ENCODE results near the gene CSF2. TPM values are rescaled to one million over a fixed set of nuclear protein-coding genes. Genes with fewer than 3 reads are reported as not detected.

The CSF2 gene
- total RNA-seq, 1 experiment from 2014 or later: not detected

DNA sequence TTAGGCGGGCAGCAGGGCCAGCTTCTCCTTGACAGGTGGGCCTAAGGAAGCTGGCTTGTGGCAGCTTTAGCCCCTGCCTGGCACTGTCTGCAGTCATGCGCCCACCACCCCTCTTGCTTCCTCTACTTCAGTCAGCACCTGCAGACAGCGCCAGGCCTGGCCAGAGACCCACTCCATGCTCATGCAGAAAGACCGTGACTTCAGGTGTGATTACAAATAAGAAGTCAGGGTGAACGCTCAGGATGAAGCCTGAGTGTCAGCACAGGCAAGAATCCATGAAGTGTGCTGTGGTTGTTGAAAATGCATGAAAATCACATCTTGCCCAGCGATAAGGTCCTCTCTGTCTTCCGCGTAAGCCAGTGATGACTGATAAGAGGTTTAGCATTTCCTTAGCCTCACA lies 3.4 kb downstream of the CSF2 start:
- TF ChIP-seq, protein P1, sequence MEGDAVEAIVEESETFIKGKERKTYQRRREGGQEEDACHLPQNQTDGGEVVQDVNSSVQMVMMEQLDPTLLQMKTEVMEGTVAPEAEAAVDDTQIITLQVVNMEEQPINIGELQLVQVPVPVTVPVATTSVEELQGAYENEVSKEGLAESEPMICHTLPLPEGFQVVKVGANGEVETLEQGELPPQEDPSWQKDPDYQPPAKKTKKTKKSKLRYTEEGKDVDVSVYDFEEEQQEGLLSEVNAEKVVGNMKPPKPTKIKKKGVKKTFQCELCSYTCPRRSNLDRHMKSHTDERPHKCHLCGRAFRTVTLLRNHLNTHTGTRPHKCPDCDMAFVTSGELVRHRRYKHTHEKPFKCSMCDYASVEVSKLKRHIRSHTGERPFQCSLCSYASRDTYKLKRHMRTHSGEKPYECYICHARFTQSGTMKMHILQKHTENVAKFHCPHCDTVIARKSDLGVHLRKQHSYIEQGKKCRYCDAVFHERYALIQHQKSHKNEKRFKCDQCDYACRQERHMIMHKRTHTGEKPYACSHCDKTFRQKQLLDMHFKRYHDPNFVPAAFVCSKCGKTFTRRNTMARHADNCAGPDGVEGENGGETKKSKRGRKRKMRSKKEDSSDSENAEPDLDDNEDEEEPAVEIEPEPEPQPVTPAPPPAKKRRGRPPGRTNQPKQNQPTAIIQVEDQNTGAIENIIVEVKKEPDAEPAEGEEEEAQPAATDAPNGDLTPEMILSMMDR (conservative IDR thresholded peaks at IDR 0.05): no peak
- no peak for TF ChIP-seq EZH2 (IDR thresholded peaks at IDR 0.05; ENCODE audit: low read depth)
- no peaks in the 10 kb centered on the region for H4K20me1 ChIP-seq (ENCODE audit: insufficient read depth)
- H3K9me3 ChIP-seq (ENCODE audit: insufficient read depth, low read depth): no peaks in the 10 kb centered on the region
- no peak overlapping the region for H2AFZ ChIP-seq
- no peak overlapping the region for H3K4me2 ChIP-seq
- H3F3A ChIP-seq (ENCODE audit: insufficient read depth, low read depth): peaks cover 20% of the 10 kb centered on the region; the same call in 1 of the 2 replicates
- H3K79me2 ChIP-seq (ENCODE audit: low read depth): no peaks in the 10 kb centered on the region
- no peak for DNase-seq
- ChIA-PET CTCF (no interaction called here), POLR2A (ENCODE audit: unreplicated experiment) (no interaction called here)
- H3K4me3 ChIP-seq: no peak overlapping the region
- no peak overlapping the region for H3K27ac ChIP-seq
- intact Hi-C loops (cut with micrococcal nuclease; ENCODE audit: unreplicated experiment): no loop called here
- no TSS peak for BruUV-seq (replicated peaks)
- H3K4me1 ChIP-seq (replicated peaks; ENCODE audit: insufficient read depth): peaks cover 38% of the 10 kb centered on the region
- no peaks in the 10 kb centered on the region for H3K9me2 ChIP-seq (ENCODE audit: insufficient read depth)
- no peaks in the 10 kb centered on the region for H3K27me3 ChIP-seq (ENCODE audit: insufficient read depth, low read depth)
- no peaks in the 10 kb centered on the region for H3K36me3 ChIP-seq (ENCODE audit: low read depth)

DNA sequence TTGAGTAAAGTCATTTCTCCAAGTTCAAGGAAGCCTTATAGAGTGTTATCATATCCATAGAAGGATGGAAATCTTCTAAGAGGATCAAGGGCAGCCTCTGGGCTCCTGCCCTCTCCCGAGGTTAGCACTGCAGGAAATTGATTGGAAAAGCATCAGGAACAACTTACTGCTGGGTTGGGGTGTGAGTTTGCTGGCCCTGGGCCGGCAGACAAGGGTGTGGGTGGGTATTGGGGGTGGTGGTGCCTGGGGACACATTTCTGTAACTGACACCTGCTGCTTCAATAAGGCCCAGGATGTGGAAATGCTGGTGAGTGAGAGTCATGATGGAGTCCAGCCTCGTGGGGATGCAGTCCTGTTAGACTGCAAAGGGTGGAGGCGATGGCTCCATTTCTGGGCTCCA lies 5.5 kb downstream of the CSF2 start:
- H3K4me1 ChIP-seq (replicated peaks; ENCODE audit: insufficient read depth): peaks cover 17% of the 10 kb centered on the region
- H4K20me1 ChIP-seq (ENCODE audit: insufficient read depth): no peaks in the 10 kb centered on the region
- H3K9me2 ChIP-seq (ENCODE audit: insufficient read depth): no peaks in the 10 kb centered on the region
- H3F3A ChIP-seq (ENCODE audit: insufficient read depth, low read depth): peaks cover 4% of the 10 kb centered on the region; the same call in 1 of the 2 replicates
- POLR2A ChIA-PET (ENCODE audit: unreplicated experiment): no interaction called here
- no peaks in the 10 kb centered on the region for H3K79me2 ChIP-seq (ENCODE audit: low read depth)
- intact Hi-C loops (cut with micrococcal nuclease; ENCODE audit: unreplicated experiment): no loop called here
- no peaks in the 10 kb centered on the region for H3K27me3 ChIP-seq (ENCODE audit: insufficient read depth, low read depth)
- H3K4me3 ChIP-seq: no peak overlapping the region
- no TSS peak for BruUV-seq (replicated peaks)
- H3K4me2 ChIP-seq: no peak overlapping the region
- H2AFZ ChIP-seq: no peak overlapping the region
- no peak for DNase-seq
- H3K9me3 ChIP-seq (ENCODE audit: insufficient read depth, low read depth): no peaks in the 10 kb centered on the region
- no peaks in the 10 kb centered on the region for H3K36me3 ChIP-seq (ENCODE audit: low read depth)
- CTCF ChIA-PET: no interaction called here
- H3K27ac ChIP-seq: no peak overlapping the region
- no peak for TF ChIP-seq EZH2 (IDR thresholded peaks at IDR 0.05; ENCODE audit: low read depth)
- TF ChIP-seq, protein P1 (conservative IDR thresholded peaks at IDR 0.05): no peak

- ChIA-PET CTCF (no interaction called here), POLR2A (ENCODE audit: unreplicated experiment) (no interaction called here)
- H3K79me2 ChIP-seq (ENCODE audit: low read depth): no peaks in the 10 kb centered on the region
- H3K27ac ChIP-seq: no peak overlapping the region
- no TSS peak for BruUV-seq (replicated peaks)
- H3K9me3 ChIP-seq (ENCODE audit: insufficient read depth, low read depth): no peaks in the 10 kb centered on the region
- intact Hi-C loops (cut with micrococcal nuclease; ENCODE audit: unreplicated experiment): no loop called here
- no peaks in the 10 kb centered on the region for H3K36me3 ChIP-seq (ENCODE audit: low read depth)
- peaks cover 12% of the 10 kb centered on the region for H3K4me1 ChIP-seq (replicated peaks; ENCODE audit: insufficient read depth)
- no peaks in the 10 kb centered on the region for H4K20me1 ChIP-seq (ENCODE audit: insufficient read depth)
- no peak for DNase-seq
- TF ChIP-seq EZH2 (IDR thresholded peaks at IDR 0.05; ENCODE audit: low read depth): no peak
- TF ChIP-seq, protein P1 (conservative IDR thresholded peaks at IDR 0.05): no peak
- H2AFZ ChIP-seq: no peak overlapping the region
- H3K27me3 ChIP-seq (ENCODE audit: insufficient read depth, low read depth): no peaks in the 10 kb centered on the region
- no peak overlapping the region for H3K4me2 ChIP-seq
- H3F3A ChIP-seq (ENCODE audit: insufficient read depth, low read depth): no peaks in the 10 kb centered on the region
- no peaks in the 10 kb centered on the region for H3K9me2 ChIP-seq (ENCODE audit: insufficient read depth)
- H3K4me3 ChIP-seq: no peak overlapping the region
These were observed 6.0 kb downstream of the CSF2 start for GRCh38 chr5:132079619-132080018.

Measured in PC-9 (cell line).